HG02970 (cell line): ENCODE measurements around the gene GYG1.
"Not testable (repeated sequence)": the region's sequence is repeated elsewhere in the genome, so short reads cannot be mapped to it uniquely, and the experiment has no call there.

ENCODE experiments used
- ATAC-seq: cut with Tn5 transposase; IDR thresholded peaks from one replicate; pipeline ENCODE4 v1.9.1; 2021; ENCODE audit warnings: mild to moderate bottlenecking, moderate library complexity, moderate number of reproducible peaks; ENCODE audit not compliant: unreplicated experiment, low FRiP score

Gene GYG1

GRCh38 chr3:148981273-148981672 lies 10.1 kb upstream of the GYG1 start:
- no peak for ATAC-seq

DNA sequence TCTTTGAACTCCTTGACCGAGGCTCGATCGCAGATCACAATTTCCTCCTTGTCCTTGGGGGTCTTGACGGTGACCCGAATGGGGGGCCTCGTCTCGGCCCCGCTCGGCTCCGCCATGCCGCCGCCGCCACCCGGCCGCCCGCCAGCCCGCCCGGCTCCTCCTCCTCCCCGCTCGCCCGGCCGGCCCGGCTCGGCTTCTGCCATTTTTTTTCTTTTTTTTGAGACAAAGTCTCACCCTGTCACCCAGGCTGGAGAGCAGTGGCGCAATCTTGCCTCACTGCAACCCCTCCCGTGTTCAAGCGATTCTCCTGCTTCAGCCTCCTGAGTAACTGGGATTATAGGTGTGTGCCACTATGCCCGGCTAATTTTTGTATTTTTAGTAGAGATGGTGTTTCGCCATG lies 3.8 kb upstream of the GYG1 start:
- not testable (repeated sequence) for ATAC-seq

- no peak for ATAC-seq
These were observed 1.1 kb upstream of the GYG1 start for GRCh38 chr3:148990236-148990635.

DNA sequence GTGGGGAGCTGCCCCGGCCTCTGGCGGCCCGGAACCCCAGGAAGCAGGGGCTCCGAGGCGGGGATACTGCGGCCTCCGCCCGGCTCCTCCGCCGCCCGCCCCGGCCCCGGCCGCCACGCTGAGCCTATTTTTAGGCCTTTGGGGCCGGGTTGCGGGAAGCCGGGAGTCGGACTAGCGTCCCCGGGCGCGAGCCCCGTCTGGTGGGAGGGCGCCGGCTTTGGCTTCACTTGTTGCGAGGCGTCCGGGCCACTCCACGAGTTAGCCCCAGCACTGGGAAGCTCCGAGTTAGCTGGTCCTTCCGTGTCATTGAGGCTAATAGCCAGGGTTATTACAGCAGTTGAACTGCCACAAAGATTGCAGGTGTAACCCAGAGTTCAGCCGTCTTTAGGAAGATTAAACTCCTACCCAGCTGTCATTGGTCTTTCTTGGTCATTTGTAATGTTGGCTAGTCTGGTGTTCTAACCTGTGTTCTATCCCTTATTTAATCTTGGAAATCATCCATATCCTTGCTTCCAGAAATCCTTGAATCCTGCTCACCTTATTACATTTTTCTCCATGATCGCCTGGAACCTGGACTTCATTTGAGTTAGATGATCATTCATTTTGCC lies 791 bp downstream of the GYG1 start:
- peak; percentile 14 for ATAC-seq

- no peak for ATAC-seq
These were observed 1.4 kb downstream of the GYG1 start for GRCh38 chr3:148992635-148993255.

DNA sequence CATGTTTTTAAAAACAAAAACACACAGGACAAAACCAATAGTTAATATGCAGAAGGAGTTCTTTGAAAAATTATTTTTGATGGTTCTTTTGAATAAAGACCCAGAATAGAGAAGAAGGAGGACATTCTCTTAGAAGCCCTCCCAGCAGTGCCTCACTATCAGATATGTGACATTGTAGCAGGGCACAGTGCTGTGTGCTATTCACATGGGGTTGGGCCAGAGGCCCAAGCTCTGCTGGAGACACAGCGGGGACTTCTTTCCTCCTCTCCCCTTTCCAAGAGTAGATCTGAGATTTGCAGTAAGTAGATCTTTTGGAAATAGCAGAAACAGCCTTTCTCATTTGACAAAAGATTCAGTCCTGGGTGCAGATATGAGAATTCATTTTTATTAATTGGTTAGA lies 6.3 kb downstream of the GYG1 start:
- ATAC-seq = no peak

DNA sequence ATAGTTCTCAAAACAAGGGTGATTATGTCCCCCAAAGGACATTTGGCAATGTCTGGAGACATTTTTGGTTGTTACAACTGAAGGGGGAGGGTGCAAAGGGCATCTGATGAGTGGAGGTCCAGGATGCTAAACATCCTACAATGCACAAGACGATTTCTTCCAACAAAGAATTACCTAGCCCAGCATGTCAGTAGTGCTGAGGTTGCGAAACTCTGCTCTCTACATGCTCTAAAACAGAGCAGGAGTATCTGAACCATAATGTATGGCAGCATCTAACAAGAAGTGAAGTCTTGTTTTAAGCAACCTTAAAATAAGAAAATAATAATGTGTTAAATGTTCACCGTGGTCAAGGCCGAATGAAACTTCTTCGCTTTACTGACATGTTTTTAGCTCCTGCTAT lies 7.0 kb downstream of the GYG1 start:
- ATAC-seq = no peak

DNA sequence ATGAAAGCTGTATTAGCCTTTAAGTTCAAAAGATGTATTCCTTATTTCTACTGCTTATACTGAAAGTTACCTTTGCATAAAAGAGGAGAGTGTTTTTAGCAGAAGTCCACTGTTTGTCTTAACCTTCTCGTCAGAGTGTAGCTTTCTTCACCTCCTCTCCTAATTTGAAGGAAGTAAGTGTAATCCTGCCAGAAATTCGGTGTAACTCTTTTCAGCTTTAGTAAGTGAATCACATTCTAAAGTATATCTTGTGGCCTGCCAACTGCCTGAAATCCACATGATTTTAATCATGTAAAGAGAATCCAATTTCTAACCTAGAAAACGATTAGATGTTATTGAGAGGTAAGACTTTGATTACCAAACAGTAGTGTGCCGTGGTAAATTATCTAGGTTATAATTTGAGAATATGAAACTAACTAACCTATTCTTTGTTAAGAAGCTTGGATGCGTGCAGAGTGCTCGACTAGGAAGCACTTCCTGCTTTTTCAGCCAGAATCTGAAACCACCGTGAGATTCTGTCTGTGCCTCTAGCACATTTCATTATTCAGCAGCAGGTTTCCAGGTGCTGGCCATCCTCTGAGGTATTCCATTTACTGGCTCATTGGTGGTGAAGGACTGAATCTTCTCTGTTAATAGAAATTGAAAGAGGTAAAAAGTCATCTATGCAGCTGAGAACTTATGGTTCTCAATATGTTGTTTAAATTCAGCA lies 7.5 kb downstream of the GYG1 start:
- ATAC-seq = no peak

DNA sequence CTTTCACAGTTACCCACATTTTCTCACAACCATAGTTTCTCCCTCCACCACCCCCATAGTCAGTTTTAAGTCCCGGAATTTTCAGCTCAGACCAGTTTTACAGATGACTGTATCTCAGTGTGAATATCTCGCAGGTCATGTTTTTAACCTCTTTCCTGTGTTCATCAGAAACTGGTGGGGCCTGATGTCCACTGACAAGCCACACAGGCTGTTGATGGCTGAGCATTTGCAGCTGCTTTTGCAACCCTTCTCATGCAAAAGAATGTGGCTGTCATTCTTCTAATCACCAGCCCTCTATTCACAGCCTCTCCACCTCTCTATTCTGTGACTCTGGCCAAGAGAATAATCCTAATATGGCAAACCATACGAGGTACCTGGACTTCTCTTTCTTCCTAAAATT lies 8.5 kb downstream of the GYG1 start:
- no peak for ATAC-seq

- ATAC-seq = no peak
These were observed 8.9 kb downstream of the GYG1 start for GRCh38 chr3:149000206-149000745.

GRCh38 chr3:149001727-149002126 lies 10.4 kb downstream of the GYG1 start:
- no peak for ATAC-seq

- ATAC-seq = peak; percentile 59
These were observed 12.4 kb downstream of the GYG1 start for GRCh38 chr3:149003653-149004305.

- no peak for ATAC-seq
These were observed 13.3 kb downstream of the GYG1 start for GRCh38 chr3:149004622-149005021.

- ATAC-seq = no peak
These were observed 14.1 kb downstream of the GYG1 start for GRCh38 chr3:149005416-149005815.

- no peak for ATAC-seq
These were observed 16.4 kb downstream of the GYG1 start for GRCh38 chr3:149007567-149008257.

- no peak for ATAC-seq
These were observed 18.4 kb downstream of the GYG1 start for GRCh38 chr3:149009732-149010131.

DNA sequence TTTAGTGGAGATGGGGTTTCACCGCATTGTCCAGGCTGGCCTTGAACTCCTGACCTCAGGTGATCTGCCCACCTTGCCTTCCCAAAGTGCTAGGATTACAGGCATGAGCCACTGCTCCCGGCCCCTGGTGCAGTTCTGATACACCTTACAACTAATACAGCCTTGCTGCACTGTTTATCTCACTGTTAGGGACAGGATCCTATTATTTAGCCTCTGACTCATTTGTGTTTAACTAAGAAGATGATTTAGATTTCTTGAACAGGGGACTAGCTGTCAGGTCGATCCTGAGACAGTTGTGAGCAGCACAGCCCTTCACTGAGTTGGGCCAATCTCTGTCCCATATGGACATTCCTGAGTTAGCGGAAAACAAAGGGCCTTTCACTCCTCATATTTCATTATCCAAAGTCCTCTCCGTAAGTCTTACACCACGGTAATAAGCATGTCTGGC lies 19.2 kb downstream of the GYG1 start:
- ATAC-seq = no peak

DNA sequence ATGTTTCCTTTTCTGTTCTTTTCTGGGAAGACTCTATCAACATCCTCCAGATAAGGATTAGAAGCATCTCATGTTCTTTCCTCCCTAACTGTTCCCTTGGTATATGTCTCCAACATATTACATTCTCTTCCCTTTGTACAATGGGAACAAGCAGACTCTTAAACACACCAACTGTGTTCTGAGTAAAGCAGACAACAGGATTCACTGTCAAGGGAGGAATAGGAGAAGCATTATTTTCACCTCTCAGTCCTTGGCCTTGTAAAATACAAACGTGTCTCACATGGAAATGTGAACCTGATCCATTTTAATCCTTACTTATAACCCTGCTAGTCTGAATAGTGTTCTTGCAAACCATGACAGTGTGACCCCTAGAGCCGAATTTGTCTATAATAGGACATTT lies 19.6 kb downstream of the GYG1 start:
- no peak for ATAC-seq

- no peak for ATAC-seq
These were observed 20.3 kb downstream of the GYG1 start for GRCh38 chr3:149011676-149012075.

DNA sequence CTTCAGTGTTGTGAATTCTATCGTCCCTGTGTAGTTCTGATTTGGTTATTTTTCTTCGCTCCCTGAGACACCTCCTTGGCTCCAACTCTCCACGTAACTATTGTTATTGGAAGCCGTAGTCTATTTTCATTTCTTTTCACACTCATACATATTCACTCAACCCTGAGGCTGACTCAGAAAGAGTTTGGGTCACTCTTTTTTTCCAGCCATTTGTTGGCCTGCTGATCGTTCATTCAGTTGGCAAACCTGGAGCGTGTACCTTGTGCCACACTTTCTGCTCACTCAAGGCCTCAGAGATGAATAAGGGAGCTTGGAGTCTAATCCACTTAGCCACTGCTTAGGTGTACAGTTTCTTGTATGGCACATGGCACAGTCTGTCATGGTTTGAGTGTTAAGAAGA lies 22.4 kb downstream of the GYG1 start:
- ATAC-seq = no peak

- no peak for ATAC-seq
These were observed 24.1 kb downstream of the GYG1 start for GRCh38 chr3:149015393-149015792.
